PC-9 (cell line): Measurements from ENCODE around the gene SOD2.

Experiments used
- EZH2 ChIP-seq: fragments of 200-600 bp; sonication (generic); IDR thresholded peaks from 2 replicates; pipeline ENCODE4 v1.8.0; 2017; ENCODE audit warnings: antibody characterized with exemption, low read depth
- TF ChIP-seq, protein P1 (sequence below): fragments of 200-600 bp; sonication (generic); conservative IDR thresholded peaks from 2 replicates; pipeline ENCODE4 v1.6.1; 2017; ENCODE audit warnings: mixed run types, antibody characterized with exemption, mild to moderate bottlenecking, moderate library complexity

GRCh38 chr6:159678574-159678973, 14.5 kb downstream of the SOD2 start:
- TF ChIP-seq, protein P1, sequence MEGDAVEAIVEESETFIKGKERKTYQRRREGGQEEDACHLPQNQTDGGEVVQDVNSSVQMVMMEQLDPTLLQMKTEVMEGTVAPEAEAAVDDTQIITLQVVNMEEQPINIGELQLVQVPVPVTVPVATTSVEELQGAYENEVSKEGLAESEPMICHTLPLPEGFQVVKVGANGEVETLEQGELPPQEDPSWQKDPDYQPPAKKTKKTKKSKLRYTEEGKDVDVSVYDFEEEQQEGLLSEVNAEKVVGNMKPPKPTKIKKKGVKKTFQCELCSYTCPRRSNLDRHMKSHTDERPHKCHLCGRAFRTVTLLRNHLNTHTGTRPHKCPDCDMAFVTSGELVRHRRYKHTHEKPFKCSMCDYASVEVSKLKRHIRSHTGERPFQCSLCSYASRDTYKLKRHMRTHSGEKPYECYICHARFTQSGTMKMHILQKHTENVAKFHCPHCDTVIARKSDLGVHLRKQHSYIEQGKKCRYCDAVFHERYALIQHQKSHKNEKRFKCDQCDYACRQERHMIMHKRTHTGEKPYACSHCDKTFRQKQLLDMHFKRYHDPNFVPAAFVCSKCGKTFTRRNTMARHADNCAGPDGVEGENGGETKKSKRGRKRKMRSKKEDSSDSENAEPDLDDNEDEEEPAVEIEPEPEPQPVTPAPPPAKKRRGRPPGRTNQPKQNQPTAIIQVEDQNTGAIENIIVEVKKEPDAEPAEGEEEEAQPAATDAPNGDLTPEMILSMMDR = no peak
- no peak for TF ChIP-seq EZH2
